GM23248 (cell line): ENCODE results near the gene MAP3K21.

ENCODE experiments used
- EZH2 ChIP-seq: fragments of 200-600 bp; sonication (generic); IDR thresholded peaks from 2 replicates; pipeline ENCODE4 v1.6.1; 2018; ENCODE audit warnings: antibody characterized with exemption, mild to moderate bottlenecking; ENCODE audit not compliant: insufficient read depth, poor library complexity, severe bottlenecking
- EZH2phosphoT487 ChIP-seq: fragments of 200-600 bp; sonication (generic); IDR thresholded peaks from 2 replicates; pipeline ENCODE4 v1.6.1; 2018; ENCODE audit warnings: antibody characterized with exemption, moderate library complexity, mild to moderate bottlenecking, low read depth; ENCODE audit not compliant: insufficient read depth

DNA sequence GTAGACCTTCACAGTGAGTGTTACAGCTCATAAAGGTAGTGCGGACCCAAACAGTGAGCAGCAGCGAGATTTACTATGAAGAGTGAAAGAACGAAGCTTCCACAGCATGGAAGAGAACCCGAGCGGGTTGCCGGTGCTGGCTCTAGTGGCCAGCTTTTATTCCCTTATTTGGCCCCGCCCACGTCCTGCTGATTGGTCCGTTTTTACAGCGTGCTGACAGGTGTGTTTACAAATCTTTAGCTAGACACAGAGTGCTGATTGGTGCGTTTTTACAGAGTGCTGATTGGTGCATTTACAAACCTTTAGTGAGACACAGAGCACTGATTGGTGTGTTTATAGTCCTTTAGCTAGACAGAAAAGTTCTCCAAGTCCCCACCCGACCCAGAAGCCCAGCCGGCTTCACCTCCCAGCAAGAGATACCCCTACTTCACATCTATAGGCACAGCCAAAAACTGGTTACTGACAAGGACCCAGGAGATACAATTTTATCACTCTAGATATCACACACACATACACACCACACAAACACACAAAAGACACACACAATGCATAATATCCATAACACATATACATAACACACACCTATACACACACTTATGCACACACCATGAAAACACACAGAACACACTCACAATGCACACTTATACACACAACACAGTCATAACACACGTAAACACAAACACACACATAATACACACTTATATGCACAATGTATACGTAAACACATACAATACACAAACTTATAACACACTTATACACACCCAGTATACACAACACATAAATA, 68.5 kb downstream of the MAP3K21 start:
- TF ChIP-seq EZH2, result no peak
- no peak for TF ChIP-seq EZH2phosphoT487
